ENCODE results near the gene USP28.
"Not testable (repeated sequence)": the region's sequence is repeated elsewhere in the genome, so short reads cannot be mapped to it uniquely, and the experiment has no call there.

Gene USP28

GRCh38 chr11:113764527-113765219, 110.7 kb downstream of the USP28 start:
- DNase-seq: no peak

GRCh38 chr11:113763040-113763439, 112.3 kb downstream of the USP28 start:
- DNase-seq: not testable (repeated sequence)

DNA sequence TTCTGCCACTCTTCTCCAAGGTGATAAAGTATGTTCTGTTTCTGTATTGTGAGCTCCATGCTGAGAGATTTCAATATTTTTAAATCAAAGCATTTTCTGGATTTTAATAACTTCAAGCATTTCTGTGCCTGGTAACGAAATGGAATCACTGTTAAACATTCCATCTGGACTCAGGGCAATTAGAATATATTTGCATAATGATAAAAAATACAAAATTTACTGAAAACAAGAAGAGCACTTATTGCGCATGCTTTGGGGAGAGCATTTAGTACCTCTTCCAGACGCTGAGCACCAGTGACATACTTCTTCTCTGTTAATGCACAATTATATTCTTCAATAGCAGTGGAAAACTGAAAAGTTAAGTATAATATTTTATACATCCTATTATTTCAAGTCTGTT, 115.1 kb downstream of the USP28 start:
- DNase-seq: no peak

- DNase-seq: no peak
Measured at GRCh38 chr11:113752932-113753331, 122.4 kb downstream of the USP28 start.

Measured in activated CD8-positive, alpha-beta memory T cell treated with anti-CD3 and anti-CD28 coated beads for 24 hours (primary cell).